KMS-11 (cell line): ENCODE measurements around the gene CCNE1.

Source experiments
- H2AFZ ChIP-seq: fragments of 200-600 bp; sonication (generic); 2 replicates; pipeline ENCODE4 v1.6.1; 2016; ENCODE audit warnings: antibody characterized with exemption, mixed run types, low read depth
- H3K27ac ChIP-seq: fragments of 200-600 bp; sonication (generic); 2 replicates; pipeline ENCODE4 v1.6.1; 2016; ENCODE audit warnings: mild to moderate bottlenecking, mixed run types
- H3K27me3 ChIP-seq: fragments of 200-600 bp; sonication (generic); 2 replicates; pipeline ENCODE4 v1.6.1; 2017; ENCODE audit warnings: mild to moderate bottlenecking, low read depth, mixed run types, moderate library complexity; ENCODE audit not compliant: insufficient read depth
- H3K36me3 ChIP-seq: fragments of 200-600 bp; sonication (generic); 2 replicates; pipeline ENCODE4 v1.6.1; 2017; ENCODE audit warnings: mild to moderate bottlenecking, mixed run types; ENCODE audit not compliant: insufficient read depth
- H3K4me1 ChIP-seq: fragments of 200-600 bp; sonication (generic); 2 replicates; pipeline ENCODE4 v1.6.1; 2016; ENCODE audit warnings: mild to moderate bottlenecking, low read depth, mixed run types; ENCODE audit not compliant: poor library complexity, severe bottlenecking
- H3K4me2 ChIP-seq: fragments of 200-600 bp; sonication (generic); 2 replicates; pipeline ENCODE4 v1.7.0; 2016; ENCODE audit warnings: mild to moderate bottlenecking, mixed run types
- H3K4me3 ChIP-seq: fragments of 200-600 bp; sonication (generic); IDR thresholded peaks from 2 replicates; pipeline ENCODE4 v1.6.1; 2017; ENCODE audit warnings: low read depth, low read length, mixed read lengths; ENCODE audit not compliant: insufficient read depth
- H3K79me2 ChIP-seq: fragments of 200-600 bp; sonication (generic); 2 replicates; pipeline ENCODE4 v1.6.1; 2016; ENCODE audit warnings: low read depth, mixed run types; ENCODE audit not compliant: insufficient read depth
- H3K9ac ChIP-seq: fragments of 200-600 bp; sonication (generic); 2 replicates; pipeline ENCODE4 v1.6.1; 2016; ENCODE audit warnings: mild to moderate bottlenecking, mixed run types
- H4K20me1 ChIP-seq: fragments of 200-600 bp; sonication (generic); 2 replicates; pipeline ENCODE4 v1.6.1; 2016; ENCODE audit warnings: mild to moderate bottlenecking, mixed run types; ENCODE audit not compliant: insufficient read depth
- TF ChIP-seq, protein P1 (sequence below): fragments of 200-600 bp; sonication (generic); conservative IDR thresholded peaks from 2 replicates; pipeline ENCODE4 v1.6.1; 2017; ENCODE audit warnings: low read depth, mild to moderate bottlenecking, antibody characterized with exemption, low read length, moderate library complexity, mixed read lengths

Gene CCNE1

DNA sequence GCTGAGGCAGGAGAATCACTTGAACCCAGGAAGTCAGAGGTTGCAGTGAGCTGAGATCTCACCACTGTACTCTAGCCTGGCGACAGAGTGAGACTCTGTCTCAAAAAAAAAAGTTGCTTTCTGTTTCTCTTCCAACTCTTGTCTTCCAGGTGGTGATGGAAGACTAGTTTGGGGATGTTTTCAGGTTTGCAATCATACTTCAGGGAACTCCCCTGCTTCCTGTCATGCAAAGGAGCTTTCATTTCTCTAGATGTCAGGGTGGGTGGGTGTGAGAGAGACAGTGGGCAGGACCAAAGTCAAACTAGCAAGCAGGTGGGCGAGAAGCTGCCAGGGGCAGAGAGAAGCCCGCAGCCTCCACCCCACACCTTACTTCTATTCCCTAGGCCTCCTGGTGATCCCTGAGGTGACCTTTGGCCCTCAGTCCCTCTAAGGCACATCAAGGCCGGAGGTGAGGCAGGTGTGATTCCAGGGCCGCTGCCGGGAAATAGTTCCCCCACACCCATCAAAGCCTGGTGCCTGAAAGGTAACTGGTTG lies 25.7 kb downstream of the CCNE1 start:
- H3K9ac ChIP-seq, result no peak overlapping the region
- H4K20me1 ChIP-seq, result no peaks in the 10 kb centered on the region
- H3K4me2 ChIP-seq, result no peak overlapping the region
- no peak overlapping the region for H3K27ac ChIP-seq
- peaks cover 23% of the 10 kb centered on the region; the same call in 1 of the 2 replicates for H3K27me3 ChIP-seq
- H2AFZ ChIP-seq, result no peak overlapping the region
- H3K79me2 ChIP-seq, result no peaks in the 10 kb centered on the region
- no peaks in the 10 kb centered on the region for H3K36me3 ChIP-seq
- no peak overlapping the region for H3K4me3 ChIP-seq
- no peaks in the 10 kb centered on the region for H3K4me1 ChIP-seq
- TF ChIP-seq, protein P1, sequence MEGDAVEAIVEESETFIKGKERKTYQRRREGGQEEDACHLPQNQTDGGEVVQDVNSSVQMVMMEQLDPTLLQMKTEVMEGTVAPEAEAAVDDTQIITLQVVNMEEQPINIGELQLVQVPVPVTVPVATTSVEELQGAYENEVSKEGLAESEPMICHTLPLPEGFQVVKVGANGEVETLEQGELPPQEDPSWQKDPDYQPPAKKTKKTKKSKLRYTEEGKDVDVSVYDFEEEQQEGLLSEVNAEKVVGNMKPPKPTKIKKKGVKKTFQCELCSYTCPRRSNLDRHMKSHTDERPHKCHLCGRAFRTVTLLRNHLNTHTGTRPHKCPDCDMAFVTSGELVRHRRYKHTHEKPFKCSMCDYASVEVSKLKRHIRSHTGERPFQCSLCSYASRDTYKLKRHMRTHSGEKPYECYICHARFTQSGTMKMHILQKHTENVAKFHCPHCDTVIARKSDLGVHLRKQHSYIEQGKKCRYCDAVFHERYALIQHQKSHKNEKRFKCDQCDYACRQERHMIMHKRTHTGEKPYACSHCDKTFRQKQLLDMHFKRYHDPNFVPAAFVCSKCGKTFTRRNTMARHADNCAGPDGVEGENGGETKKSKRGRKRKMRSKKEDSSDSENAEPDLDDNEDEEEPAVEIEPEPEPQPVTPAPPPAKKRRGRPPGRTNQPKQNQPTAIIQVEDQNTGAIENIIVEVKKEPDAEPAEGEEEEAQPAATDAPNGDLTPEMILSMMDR, result no peak

DNA sequence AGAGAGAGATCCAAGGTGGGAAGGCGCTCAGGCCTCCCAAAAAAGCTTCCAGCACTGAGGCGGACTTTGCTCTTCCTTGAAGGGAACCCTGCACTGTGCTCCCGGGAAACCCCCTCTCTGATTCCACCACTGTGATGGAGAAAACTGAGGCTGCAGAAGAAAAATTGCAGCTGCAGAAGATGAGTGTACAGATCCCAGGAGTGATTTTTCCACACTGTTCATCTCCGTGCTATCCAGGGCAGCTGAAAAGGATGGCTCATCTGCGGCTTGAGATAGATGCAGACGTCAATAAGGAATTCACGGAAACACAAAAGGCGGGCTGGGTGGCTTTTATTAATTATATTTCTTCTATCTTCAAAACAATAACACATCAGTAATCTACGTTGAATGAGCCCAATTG lies 26.2 kb downstream of the CCNE1 start:
- TF ChIP-seq, protein P1, result no peak
- H4K20me1 ChIP-seq, result no peaks in the 10 kb centered on the region
- no peaks in the 10 kb centered on the region for H3K79me2 ChIP-seq
- H3K27me3 ChIP-seq, result peaks cover 28% of the 10 kb centered on the region; the same call in 1 of the 2 replicates
- H2AFZ ChIP-seq, result no peak overlapping the region
- no peaks in the 10 kb centered on the region for H3K36me3 ChIP-seq
- no peak overlapping the region for H3K4me2 ChIP-seq
- no peak overlapping the region for H3K9ac ChIP-seq
- H3K27ac ChIP-seq, result no peak overlapping the region
- no peak overlapping the region for H3K4me3 ChIP-seq
- no peaks in the 10 kb centered on the region for H3K4me1 ChIP-seq

DNA sequence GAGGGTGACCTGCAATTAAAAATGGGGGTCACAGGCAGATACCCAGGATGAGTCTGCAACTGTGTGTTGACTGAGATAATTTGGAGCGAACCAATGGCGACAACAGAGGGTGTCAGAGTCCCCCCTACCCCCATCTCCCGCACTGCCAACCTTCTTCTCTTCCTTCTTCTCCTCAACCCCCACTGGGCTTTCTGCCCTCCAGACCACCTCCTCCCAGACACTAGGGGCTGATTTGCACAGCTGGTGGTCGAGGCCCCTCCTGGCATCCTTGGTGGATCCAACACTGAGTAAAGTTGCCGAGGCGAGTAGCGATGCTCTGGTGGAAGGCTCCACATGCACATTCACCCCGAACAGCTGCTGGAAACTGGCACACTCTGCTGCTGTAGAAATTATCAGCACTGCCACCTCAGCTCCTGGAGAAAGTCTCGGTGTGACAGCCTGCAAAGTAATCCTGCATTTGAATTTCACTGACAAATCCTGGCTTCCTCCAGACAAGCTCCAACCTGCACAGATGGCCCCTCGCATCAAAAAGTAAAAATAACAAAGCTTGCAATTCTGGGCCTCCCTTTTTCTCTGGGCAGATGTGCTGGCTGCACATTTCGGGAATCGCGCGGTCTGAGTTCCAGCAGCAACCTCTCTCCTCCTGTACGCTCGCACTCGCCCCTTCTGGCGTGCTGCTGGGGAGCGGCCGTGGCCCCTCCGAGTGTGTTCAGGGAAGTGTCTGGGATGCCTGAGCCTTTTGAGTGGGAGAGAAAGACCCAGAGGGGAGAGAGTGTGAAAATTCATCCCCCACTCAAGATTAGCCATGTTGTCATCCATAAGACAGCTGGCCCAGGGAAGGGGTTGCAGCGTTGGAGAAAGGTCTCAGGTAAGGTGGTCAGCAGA lies 28.5 kb downstream of the CCNE1 start:
- H3K9ac ChIP-seq, result no peak overlapping the region
- no peaks in the 10 kb centered on the region for H3K79me2 ChIP-seq
- TF ChIP-seq, protein P1, result no peak
- no peak overlapping the region for H3K27ac ChIP-seq
- peaks cover 8% of the 10 kb centered on the region for H3K4me1 ChIP-seq
- no peaks in the 10 kb centered on the region for H4K20me1 ChIP-seq
- H3K36me3 ChIP-seq, result no peaks in the 10 kb centered on the region
- H2AFZ ChIP-seq, result no peak overlapping the region
- H3K27me3 ChIP-seq, result peaks cover 37% of the 10 kb centered on the region
- H3K4me2 ChIP-seq, result no peak overlapping the region
- no peak overlapping the region for H3K4me3 ChIP-seq

DNA sequence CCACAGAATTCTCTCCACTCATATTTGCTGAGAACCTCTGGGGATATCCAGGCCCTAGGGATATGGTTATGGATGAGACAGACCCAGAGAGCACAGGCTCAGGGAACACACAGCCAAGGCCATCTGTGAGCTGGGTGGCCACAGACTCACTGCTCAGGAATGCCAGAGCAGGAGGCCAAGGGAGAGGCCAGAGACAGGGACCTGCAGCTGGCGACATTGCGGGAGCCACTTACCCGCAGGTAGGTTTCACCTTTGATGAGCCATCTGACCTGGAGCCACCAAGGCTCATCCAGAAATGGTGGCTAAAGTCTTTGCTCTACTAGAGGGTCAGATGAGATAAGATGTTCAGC lies 29.4 kb downstream of the CCNE1 start:
- Histone ChIP-seq H3K27me3 (peaks cover 37% of the 10 kb centered on the region), H2AFZ (no peak overlapping the region), H3K4me2 (no peak overlapping the region)

More for the DNA sequence above, 29.4 kb downstream of the CCNE1 start:
- no peak overlapping the region for H3K9ac ChIP-seq
- peaks cover 8% of the 10 kb centered on the region for H3K4me1 ChIP-seq
- no peak overlapping the region for H3K27ac ChIP-seq
- H3K79me2 ChIP-seq, result no peaks in the 10 kb centered on the region
- no peak overlapping the region for H3K4me3 ChIP-seq
- H4K20me1 ChIP-seq, result no peaks in the 10 kb centered on the region
- TF ChIP-seq, protein P1, result no peak
- H3K36me3 ChIP-seq, result no peaks in the 10 kb centered on the region
